Globus pallidus (tissue), 1 donor: ENCODE measurements around the gene TESK1.
"Not testable (repeated sequence)": the region's sequence is repeated elsewhere in the genome, so short reads cannot be mapped to it uniquely, and the experiment has no call there.

Experiments used
- DNase-seq: peaks from one replicate; pipeline ENCODE4 v3.0.0-alpha.2; 2015; ENCODE audit warnings: low spot score

TESK1 gene

DNA sequence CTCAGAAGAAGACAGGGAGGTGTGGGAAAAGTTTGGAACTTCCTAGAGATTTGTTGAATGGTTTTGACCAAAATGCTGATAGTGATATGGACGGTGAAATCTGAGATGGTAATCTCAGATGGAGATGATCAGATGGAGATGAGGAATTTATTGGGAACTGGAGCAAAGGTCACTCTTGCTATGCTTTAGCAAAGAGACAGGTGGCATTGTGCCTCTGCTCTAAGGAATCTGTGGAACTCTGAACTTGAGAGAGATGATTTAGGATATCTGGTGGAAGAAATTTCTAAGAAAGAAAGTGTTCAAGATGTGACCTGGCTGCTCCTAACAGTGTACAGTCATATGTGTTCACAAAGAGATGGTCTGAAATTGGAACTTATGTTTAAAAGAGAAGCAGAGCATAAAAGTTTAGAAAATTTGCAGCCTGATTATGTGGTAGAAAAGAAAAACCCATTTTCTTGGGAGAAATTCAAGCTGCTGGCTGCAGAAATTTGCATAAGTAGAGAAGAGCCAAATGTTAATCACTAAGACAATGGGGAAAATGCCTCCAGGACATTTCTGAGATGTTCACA, 25.3 kb upstream of the TESK1 start:
- DNase-seq = not testable (repeated sequence)

DNA sequence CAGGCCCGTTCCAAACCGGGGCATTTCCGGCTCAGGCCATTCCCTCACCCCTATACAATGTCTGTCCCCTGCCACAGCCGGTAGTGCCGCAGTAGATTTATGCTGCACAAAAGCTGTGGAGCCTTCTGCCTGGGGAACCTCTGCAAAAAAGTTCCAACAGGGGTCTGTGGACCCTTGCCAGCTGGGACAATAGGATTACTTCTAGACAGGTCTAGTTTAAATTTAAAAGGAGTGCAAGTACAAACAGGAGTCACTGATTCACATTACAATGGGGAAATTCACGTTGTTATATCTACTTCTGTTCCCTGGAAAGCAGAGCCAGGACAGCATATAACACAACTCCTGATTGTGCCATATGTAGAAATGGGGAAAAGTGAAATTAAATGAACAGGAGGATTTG, 21.5 kb upstream of the TESK1 start:
- not testable (repeated sequence) for DNase-seq

DNA sequence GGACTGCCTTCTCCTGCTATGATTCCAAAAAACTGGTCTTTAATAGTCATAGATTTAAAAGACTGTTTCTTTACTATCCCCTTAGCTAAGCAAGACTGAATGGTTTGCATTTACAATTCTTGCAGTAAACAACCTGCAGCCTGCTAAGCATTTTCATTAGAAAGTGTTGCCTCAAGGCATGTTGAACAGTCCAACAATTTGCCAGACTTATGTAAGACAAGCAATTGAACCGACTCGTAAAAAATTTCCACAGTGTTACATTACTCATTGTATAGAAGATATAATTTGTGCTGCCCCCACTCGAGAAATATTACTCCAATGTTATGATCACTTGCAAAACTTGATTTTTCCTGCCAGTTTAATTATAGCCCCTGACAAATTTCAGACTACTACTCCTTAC, 20.4 kb upstream of the TESK1 start:
- DNase-seq = not testable (repeated sequence)

DNA sequence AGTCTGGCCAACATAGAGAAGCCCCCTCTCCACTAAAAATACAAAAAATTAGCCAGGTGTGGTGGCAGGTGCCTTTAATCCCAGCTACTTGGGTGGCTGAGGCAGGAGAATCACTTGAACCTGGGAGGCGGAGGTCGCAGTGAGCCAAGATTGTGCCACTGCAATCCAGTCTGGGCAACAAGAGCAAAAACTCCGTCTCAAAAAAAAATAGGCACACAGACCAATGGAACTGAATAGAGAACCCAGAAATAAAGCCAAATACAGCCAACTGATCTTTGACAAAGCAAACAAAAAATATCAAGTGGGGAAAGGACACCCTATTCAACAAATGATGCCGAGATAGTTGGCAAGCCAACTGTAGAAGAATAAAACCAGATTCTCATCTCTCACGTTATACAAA, 16.6 kb upstream of the TESK1 start:
- not testable (repeated sequence) for DNase-seq

DNA sequence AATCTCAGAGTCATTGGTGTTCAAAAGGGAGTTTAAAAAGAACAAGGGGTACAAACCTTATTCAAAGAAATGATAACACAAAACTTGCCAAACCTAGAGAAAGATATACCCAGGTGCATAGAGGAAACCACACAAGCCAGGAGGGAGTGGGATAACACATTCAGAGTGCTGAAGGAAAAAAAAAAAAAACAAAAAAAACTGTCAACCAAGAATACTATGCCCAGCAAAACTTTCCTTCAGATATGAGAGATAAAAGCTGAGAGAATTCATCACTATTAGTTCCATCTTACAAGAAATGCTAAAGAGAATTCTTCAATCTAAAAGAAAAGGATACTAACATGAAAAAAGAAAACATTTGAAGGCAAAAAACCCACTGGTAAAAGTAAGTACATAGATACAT, 11.5 kb upstream of the TESK1 start:
- no peak for DNase-seq

DNA sequence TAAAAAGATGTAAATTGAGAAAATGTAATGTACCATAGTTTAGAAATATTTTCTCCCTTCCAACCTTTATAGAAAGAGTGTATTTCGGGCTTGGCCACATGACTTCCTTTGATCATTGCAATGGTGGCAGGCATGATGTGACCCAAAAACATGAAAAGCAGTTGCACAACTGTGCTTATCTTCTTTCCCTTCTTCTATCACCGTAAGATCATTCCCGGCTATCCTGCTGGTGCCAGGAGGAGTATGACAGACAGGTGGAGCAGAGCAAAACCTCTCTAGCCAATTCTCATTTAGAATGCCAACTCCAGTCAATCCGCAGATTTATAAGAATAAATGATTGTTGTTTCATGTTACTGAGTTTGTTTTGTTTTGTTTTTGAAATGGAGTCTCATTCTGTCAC, 10.6 kb upstream of the TESK1 start:
- DNase-seq = no peak

DNA sequence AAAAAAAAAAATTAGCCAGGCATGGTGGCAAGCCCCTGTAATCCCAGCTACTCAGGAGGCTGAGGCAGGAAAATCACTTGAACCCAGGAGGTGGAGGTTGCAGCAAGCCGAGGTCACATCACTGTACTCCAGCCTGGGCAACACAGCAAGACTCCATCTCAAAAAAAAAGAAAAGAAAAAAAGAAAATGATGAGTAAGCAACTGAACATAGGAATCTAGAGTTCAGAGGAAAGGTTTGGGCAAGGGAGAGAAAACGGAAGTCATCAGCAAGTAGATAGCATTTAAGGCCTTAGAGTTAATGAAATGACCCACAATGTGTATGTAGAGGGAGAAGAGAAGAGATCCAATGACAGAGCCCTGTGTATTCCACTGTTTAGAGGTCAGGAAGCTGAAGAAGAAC, 8.2 kb upstream of the TESK1 start:
- not testable (repeated sequence) for DNase-seq

DNA sequence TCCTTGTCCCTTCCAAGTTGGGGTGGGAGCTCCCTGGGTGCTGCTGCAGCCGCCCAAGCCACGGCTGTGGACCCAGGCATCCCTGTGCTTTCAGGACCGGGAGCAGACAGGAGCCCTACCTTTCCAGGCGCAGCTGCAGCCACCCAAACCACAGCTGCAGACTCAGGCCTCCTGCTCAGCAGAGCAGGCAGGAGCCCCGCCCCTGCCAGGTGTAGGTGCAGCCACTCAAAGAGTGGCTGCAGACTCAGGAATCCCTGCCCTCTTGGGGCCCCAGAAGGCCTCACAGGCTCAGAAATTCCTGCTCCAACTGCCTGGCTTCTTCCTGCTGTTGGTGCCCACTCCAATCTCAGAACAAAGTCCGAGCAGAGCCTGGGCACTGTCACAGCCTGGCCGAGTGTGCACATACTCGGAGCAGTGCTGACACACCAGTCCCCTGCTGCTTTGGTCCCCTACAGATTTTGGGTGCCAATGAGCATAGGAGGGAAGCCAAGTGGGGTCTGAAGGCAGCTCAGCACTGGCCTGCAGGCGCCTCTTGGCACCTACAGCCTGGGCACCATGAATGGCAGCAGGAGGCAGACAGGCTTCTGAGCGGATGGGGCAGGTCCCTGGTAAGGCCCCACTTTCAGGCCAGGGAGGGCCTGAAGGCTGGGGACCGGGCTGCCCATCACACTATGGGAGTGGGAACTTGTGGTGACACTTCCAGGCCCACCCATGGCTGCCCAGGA, 6.0 kb upstream of the TESK1 start:
- no peak for DNase-seq

DNA sequence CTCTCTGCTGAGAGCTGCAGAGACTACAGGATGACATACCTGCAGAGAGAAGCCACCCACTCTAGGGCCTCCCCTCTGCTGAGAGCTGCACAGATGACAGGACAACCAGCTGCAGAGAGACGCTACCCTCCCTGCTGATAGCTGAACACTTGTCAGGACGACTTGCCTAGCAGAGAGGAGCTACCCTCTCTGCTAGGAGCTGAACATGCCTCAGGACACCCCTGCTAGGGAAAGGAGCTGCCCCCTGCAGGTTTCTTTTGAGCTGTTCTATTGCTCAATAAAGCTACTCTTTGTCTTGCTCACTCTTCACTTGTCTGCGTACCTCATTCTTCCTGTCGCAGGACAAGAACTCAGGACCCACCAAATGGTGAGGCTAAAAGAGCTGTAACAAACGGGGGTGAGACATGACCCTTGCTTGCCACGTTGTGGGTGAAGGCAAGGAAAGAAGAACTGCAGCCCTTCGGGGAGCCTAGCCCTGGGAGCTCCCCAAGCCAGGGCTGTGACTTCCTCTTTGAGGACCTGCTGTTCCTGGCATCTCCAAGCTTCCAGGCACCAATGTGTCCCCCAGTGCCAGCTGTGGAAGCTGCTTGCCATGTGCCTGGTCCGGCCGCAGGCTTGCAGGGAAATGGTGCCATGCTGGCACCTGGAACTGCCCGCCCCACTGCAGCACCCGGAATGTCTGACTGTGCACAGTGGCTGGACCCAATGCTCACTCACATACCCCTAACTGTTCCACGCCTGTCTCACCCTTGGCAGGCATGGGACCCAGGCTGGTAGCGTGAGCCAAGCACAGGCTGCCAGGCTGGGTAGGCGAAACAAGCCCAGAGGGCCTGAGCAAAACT, 5.1 kb upstream of the TESK1 start:
- peak; percentile 33 for DNase-seq

DNA sequence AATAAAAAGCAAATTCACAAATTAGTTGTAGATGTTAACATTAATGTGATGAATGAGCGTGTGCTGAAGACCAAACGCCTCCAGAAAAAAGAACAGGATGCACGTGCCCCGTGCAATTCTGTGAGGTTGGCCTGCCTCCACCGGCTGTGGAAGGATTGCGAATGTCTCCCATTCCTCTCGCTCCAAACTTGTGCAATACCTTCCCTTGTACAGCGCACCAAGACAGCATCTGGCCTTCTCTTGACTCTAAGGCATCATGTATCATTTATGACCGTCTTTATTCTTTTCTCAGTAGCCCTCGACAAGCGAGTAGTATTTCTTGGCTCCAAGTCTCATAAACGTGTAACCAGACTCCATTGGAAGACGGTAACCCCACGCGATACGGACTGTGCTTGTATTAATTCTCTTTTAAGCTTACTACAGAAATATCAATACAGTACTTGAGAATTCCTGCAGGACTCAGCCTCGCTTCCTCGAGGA, 1.5 kb upstream of the TESK1 start:
- no peak for DNase-seq

DNA sequence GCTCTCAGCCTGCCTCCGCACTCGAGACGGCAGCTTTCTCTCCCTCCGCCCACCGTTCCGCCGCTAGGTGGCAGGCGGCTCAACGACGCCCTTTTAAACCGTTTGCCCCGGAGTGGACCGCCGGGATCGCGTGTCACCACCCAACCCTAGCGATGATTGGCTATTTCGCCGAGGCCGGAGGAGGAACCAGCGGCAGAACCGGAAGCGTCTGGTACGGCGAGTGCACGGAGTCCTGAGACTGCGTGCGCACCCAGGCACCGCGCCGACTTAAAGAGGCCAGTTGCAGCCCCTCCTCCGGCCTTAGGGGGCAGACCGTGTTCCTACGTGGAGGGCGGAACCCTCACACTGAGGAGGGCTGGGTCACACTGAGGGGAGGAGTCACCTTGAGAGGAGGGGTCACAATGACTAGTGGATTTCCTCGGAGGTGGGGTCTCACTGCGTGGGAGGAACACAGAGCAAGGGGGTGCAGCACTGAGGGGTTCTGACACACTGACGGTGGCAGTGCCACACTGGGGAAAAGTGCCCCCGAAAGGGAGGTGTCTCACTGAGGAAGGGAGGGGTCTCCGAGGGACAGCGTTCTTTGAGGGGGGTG, 980 bp upstream of the TESK1 start:
- peak; percentile 99 for DNase-seq

DNA sequence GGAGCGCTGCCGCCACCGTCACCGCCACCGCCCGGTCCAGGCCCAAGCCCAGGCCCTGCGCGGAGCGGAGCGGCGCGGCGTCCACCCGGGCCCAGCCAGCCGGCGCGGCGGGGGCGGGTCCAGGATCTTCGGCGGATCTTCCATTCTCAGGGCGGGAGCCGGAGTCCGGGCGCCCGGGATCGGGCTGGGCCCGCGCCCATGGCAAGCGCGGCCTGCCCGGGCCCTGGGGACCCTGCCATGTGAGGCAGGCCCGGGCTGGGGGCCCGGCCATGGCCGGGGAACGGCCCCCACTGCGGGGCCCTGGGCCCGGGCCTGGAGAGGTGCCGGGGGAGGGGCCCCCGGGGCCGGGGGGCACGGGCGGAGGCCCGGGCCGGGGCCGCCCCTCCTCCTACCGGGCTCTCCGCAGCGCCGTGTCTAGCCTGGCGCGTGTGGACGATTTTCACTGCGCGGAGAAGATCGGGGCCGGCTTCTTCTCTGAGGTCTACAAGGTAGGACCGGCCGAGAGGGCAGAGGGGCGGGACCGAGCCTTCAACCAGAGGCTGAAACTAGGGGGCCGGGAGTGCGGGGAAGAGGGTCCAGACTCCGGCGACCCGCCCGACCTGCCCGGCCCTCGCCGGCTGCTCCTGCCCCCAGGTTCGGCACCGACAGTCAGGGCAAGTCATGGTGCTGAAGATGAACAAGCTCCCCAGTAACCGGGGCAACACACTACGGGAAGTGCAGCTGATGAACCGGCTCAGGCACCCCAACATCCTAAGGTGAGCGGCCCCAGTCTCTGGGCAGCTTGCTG, 482 bp downstream of the TESK1 start:
- peak; percentile 17 for DNase-seq

DNA sequence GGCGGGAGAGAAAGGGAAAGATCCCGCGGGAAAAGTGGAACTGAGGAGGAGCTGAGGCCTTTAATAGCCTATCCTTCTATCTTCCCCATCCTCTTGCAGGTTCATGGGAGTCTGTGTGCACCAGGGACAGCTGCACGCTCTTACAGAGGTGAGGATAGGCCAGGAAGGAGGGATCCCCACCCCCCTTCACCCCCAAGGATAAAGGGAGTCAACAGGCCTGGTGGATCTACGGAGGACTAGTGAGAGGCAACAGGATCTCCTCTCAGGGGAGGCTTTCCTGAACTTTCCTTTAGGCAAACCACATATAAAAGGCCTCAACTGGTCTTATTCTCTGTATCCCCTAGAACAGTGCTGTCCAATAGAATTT, 1.1 kb downstream of the TESK1 start:
- peak; percentile 11 for DNase-seq

DNA sequence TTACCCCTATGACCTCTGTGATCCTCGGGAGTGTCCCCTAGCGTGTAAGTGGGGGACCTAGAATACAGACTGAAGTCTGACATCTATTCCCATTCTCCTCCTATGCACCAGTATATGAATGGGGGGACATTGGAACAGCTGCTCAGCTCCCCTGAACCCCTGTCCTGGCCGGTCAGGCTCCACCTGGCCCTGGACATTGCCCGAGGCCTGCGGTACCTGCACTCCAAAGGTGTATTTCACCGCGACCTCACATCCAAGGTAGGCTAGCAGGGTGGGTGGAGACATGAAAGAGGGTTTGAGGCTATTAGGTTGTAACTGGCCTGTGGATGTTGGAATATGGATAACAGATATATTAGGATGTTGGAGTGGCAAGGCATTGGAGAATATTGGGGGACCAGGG, 1.7 kb downstream of the TESK1 start:
- DNase-seq = no peak

DNA sequence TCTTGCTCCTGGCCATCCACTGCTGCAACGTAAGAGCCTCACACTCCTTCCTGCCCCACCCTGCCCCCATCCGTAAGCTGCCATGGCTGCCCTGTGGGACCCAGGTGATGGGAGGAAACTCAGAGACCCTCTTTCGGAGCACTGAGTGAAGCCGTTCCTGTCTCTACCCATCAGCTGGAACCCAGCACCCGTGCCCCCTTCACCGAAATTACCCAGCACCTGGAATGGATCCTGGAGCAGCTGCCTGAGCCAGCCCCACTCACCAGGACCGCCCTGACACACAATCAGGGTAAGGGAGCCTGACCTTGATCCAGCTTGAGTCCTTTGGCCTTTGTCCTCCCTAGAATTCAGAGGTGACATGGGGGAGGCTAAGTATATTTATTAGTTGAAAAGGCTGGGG, 3.2 kb downstream of the TESK1 start:
- DNase-seq = no peak

DNA sequence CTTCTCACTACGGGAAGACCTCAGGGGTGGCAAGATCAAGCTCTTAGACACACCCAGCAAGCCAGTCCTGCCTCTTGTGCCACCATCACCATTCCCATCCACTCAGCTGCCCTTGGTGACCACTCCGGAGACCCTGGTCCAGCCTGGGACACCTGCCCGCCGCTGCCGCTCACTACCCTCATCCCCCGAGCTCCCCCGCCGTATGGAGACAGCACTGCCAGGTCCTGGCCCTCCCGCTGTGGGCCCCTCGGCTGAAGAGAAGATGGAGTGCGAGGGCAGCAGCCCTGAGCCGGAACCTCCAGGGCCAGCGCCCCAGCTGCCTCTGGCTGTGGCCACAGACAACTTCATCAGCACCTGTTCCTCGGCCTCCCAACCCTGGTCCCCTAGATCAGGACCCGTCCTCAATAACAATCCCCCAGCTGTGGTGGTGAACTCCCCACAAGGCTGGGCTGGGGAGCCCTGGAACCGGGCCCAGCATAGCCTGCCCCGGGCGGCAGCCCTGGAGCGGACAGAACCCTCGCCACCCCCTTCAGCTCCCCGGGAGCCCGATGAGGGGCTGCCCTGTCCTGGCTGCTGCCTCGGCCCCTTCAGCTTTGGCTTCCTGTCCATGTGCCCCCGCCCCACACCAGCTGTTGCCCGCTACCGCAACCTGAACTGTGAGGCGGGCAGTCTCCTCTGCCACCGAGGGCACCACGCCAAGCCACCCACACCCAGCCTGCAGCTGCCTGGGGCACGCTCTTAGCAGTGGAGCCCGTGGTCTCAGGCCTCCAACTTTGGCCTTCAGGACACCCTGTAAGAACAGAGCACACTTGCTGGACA, 4.1 kb downstream of the TESK1 start:
- DNase-seq = no peak

DNA sequence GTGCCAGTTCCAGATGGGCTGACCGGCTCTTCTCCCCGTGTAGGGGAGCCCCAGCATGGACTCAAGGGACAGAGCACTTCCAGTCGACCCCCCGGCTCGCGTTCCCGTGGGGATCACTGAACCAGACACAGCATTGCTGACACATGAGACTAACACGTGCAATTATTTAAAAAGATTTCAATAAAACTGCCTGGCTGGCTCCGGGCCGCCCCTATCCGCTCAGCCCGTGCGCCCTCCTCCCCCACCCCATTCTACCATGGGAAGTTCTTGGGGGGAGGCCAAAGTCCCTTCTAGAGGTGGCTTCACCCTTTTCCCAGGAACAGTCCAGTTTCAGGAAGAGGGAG, 4.7 kb downstream of the TESK1 start:
- no peak for DNase-seq

DNA sequence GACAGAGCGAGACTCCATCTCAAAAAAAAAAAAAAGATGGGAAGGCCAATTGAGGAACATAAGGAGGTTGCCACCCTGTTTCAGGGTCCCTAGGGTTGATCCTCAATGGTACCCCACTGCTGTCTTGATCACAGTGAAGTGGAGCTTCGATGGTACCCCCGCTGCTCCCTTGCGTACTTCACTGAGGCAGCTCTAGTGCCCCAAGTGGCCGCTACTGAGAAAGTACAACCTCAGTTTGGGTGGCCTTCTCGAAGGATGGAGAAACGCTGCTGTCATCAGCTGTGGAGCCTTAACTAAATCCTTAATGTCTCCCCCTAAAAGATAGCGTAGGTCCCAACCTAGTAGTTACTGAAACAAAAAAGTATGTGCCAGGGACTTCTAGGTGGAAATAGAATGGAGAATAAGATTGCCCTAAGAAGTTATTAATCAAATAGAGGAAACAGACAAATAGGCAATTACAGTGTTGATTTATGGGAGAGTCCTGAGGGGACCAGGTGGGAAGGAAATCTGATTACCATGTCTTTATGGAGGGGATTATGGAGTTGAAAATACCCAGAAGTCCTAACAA, 6.3 kb downstream of the TESK1 start:
- DNase-seq = peak; percentile 58

DNA sequence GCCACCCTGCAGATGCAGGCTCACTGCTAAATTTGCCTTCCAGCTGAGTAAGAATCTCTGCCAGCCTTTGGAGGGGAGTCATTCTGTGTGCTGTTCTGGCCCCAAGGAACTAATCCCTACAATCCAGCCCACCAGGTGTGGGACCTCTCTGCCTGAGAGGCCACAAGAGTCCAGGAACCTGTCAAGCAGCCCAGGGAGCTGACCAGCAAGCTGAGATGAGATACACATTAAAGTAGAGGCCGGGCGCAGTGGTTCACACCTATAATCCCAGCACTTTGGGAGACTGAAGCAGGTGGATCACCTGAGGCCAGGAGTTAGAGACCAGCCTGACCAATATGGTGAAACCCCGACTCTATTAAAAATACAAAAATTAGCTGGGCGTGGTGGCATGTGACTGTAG, 7.0 kb downstream of the TESK1 start:
- DNase-seq = not testable (repeated sequence)

DNA sequence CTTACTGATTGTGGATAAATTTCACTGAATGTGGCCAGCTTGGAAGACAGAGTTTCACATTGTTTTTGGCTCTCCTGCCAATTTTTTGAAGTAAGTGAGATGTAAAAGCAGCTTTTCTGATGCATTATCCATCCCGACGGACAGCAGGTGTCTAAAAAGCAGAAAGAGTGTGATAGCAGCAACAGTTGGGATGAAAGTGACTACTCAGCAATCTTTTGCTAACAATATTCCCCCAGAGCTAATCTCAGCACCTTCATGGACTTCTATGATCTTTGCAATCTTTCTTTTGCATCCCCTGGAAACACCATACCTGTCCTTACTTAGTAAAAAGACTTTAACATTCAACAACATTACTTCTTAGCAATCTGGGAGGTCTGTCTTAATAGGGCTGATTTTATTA, 7.8 kb downstream of the TESK1 start:
- no peak for DNase-seq
